HG03139 (cell line): ENCODE measurements around the gene CCL4.

ENCODE experiments used
- ATAC-seq: cut with Tn5 transposase; IDR thresholded peaks from one replicate; pipeline ENCODE4 v1.9.1; 2021; ENCODE audit not compliant: unreplicated experiment

Gene CCL4

GRCh38 chr17:36142806-36143205 is 39.2 kb downstream of the CCL4 start:
- ATAC-seq: no peak

GRCh38 chr17:36144014-36144413 is 40.4 kb downstream of the CCL4 start:
- no peak for ATAC-seq

- ATAC-seq: no peak
Observed at GRCh38 chr17:36144981-36145729, 41.5 kb downstream of the CCL4 start.

DNA sequence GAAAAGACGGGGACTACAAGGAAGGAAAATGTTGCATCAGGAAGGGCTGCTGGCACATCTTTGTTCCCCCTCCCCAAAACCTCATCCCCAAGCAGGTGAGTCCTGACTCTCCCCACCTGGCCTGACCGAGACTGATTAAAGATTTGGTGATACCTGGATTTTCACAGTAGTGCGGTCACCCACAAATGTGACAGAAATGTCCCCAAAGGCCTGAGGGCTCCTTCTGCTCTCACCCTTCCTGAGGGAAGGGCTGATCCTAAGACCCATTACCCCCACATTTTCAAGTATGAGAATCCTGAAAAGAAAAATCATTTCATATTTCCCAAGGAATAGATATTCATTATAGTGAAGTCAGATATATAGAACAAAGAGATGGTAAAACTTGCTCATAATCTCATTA is 44.0 kb downstream of the CCL4 start:
- no peak for ATAC-seq

GRCh38 chr17:36148559-36149295 is 45.1 kb downstream of the CCL4 start:
- ATAC-seq: no peak

DNA sequence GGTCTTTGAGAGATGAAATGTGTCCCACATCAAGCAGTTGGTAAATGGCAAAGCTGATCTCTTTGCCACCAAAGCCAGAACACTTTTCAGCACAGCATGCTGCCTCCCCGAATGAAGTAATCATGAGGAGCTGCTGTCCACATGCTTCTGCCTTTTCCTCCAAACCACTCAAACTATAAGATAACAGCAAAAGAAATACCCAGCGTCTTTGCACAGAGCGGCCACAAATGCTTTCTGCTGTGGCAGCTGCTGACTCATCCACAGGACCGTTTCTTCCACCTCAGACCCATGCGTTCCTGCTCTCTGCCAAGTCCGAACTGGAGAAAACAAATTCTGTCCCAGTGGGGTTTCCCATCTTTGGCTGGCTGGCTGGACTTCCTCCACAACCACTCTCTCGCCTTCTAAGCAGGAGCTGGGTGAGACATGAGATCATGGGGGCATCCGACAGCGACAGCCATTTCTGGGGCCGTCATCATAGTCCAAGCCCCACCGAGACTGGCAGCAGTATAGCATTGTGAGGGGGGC is 45.7 kb downstream of the CCL4 start:
- no peak for ATAC-seq

DNA sequence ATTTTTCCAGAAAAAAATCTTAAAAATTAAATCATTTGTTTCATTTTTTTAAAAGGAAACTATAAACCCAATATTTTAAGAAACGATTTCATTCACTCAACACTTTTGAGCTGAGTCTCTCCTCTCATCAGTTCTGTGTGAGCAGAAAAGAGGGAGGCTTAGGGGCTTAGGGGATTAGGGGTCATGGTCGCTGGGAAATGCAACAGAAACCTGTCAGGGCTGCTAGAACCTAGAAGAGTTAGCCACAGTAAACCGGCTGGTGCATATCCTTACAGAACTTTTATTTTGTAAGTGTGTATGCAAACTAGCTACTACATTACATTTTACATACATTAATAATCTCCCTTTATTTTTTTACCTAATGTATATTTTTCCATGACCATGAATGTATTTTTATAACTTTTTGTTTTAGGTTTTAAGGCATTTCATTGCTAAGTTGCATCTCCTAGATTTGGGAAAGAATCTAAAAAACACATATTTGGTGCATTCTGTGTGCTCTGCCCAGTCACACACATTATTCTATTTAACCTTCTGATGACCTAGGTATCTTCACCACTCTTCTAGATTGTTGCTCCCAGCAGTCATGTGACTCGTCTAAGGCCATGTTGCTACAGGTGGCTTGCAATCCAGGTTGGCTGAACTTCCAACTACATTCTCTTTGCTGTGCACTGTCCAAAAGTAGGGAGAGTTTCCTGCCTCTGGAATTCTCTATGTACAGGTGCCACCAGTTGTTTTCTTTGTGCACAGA is 48.4 kb downstream of the CCL4 start:
- no peak for ATAC-seq

DNA sequence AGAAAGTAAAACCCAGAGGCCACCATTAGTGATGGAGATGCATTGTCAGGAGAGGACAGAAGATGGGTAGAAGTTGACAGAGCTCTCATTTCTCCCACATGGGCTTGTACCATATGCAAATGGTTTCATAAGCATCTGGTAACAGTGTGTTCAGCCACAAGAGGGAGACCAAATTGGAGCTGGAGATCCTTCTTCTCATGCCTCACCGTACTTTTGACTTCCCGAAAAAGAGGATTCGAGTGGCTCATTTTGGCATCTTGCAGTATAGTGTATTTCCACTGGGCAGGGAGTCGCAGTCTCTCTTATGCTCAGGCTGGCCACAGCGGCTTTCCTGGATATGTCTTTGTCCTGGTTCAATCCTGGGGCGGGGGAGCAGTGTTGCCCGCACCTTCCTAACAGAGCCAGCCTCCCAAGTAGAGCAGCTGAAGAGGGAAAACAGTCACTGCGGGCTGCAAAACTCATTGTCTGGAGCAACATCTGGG is 49.1 kb downstream of the CCL4 start:
- ATAC-seq: no peak

DNA sequence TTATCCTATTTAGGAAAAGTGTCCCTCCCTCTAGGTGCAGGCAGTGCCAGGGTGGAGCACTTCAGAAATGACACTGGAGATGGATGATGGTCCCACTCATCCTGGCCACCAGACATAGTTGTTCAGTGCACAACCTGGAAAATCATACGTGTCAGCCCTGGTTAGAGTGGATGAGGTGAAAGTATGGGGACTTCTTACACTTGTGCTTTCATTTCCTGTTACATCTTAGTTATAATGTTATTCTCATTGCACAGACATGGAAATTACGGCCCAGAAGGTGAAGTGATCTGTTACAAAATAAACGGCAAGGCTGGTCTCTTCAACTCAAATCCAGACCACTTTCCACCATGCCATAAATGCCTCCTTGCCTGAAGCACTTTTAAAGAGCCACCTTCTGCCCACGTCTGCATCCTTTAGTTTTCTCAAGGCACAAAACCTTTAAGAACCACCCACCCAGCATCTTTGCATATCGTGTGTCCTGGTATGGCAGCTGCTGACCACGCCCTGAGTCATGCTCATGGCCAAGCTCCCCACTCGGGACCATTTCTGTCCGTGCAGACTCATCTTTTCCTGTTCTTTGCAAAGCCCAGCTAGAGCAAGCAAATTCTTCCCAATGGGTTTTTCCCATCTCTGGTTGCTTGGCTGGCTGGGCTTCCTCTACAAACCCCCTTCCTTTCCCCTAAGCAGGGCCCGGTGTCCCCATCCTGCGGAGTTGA is 50.4 kb downstream of the CCL4 start:
- ATAC-seq: no peak
